Measurements from ENCODE around the gene OPRD1. TPM values are rescaled to one million over a fixed set of nuclear protein-coding genes. Genes with fewer than 3 reads are reported as not detected.
"Not testable (repeated sequence)": the region's sequence is repeated elsewhere in the genome, so short reads cannot be mapped to it uniquely, and the experiment has no call there.

OPRD1 gene
- total RNA-seq, 1 experiment from 2014 or later = not detected

DNA sequence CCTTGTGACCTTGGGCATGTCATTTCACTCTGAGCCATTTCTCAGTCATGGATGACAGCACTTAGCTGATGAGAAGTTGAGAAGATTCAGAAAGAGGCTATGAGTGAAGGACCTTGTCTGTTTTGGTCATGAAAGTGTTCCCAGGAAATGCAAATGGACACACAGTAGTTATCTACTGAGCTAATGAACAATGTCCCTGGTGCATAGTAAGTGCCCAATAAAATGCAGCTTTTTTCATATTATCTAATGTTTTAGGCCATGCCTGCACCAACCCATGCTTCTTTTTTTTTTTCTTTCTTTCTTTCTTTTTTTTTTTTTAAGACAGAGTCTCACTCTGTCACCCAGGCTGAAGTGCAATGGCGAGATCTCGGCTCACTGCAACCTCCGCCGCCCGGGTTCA lies 58.0 kb downstream of the OPRD1 start:
- BruUV-seq (replicated peaks) = no TSS peak
- TF ChIP-seq, protein P1, sequence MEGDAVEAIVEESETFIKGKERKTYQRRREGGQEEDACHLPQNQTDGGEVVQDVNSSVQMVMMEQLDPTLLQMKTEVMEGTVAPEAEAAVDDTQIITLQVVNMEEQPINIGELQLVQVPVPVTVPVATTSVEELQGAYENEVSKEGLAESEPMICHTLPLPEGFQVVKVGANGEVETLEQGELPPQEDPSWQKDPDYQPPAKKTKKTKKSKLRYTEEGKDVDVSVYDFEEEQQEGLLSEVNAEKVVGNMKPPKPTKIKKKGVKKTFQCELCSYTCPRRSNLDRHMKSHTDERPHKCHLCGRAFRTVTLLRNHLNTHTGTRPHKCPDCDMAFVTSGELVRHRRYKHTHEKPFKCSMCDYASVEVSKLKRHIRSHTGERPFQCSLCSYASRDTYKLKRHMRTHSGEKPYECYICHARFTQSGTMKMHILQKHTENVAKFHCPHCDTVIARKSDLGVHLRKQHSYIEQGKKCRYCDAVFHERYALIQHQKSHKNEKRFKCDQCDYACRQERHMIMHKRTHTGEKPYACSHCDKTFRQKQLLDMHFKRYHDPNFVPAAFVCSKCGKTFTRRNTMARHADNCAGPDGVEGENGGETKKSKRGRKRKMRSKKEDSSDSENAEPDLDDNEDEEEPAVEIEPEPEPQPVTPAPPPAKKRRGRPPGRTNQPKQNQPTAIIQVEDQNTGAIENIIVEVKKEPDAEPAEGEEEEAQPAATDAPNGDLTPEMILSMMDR (conservative IDR thresholded peaks at IDR 0.05) = no peak
- TF ChIP-seq EZH2 (IDR thresholded peaks at IDR 0.05; ENCODE audit: low read depth) = no peak
- Histone ChIP-seq H3K27ac (no peak overlapping the region), H4K20me1 (ENCODE audit: insufficient read depth) (no peaks in the 10 kb centered on the region), H3K36me3 (ENCODE audit: low read depth) (no peaks in the 10 kb centered on the region), H3K9me3 (ENCODE audit: insufficient read depth, low read depth) (no peaks in the 10 kb centered on the region), H3K4me3 (no peak overlapping the region), H3K9me2 (ENCODE audit: insufficient read depth) (no peaks in the 10 kb centered on the region), H3F3A (ENCODE audit: insufficient read depth, low read depth) (no peaks in the 10 kb centered on the region), H3K27me3 (ENCODE audit: insufficient read depth, low read depth) (peaks cover 23% of the 10 kb centered on the region; the same call in 1 of the 2 replicates), H3K4me1 (replicated peaks; ENCODE audit: insufficient read depth) (no peaks in the 10 kb centered on the region), H2AFZ (no peak overlapping the region), H3K79me2 (ENCODE audit: low read depth) (no peaks in the 10 kb centered on the region), H3K4me2 (no peak overlapping the region)
- intact Hi-C loops (cut with micrococcal nuclease; ENCODE audit: unreplicated experiment) = loop anchor here (10.0 kb wide), 1 partner anchor 515 kb away; no protein-coding TSS in a partner anchor
- CTCF ChIA-PET = no interaction called here
- DNase-seq = no peak
- POLR2A ChIA-PET (ENCODE audit: unreplicated experiment) = no interaction called here

DNA sequence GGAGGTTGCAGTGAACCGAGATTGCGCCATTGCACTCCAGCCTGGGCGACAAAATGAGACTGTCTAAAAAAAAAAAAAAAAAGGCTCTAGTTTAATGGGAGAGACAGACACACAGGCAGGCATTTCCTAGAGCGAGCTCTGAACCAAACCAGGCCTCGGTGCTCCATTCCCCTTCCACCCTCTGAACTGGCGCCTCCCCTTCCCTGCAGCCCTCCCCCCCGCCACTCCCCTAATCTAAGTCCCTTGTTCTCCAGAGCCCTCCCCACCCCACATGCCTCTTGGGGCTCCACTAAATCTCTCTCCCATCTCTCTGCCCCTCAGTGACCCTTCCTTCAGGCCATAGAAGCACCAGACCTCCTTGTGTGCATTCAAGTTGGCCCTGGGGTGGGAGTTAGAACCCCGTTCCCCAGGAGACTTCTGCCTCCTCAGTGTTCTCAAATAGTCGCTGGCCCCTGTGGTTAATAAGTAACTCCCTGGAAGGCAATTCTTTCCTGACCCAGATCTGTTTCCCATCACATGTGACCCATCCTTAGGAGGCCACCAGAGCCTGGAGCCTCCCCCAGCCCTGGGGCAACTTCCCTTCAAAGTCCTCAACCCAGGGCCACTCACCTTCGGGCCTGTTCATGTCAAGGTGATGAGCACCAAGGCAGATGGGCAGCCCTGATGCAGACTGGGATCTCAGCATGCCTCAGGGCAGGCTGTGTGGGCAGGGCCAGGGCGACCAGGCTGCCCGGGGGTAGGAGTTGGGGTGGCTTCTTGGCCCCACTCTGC lies 59.8 kb downstream of the OPRD1 start:
- Histone ChIP-seq H3K36me3 (ENCODE audit: low read depth) (no peaks in the 10 kb centered on the region), H3K4me2 (no peak overlapping the region), H3K4me3 (no peak overlapping the region), H3F3A (ENCODE audit: insufficient read depth, low read depth) (no peaks in the 10 kb centered on the region), H4K20me1 (ENCODE audit: insufficient read depth) (no peaks in the 10 kb centered on the region), H3K27ac (no peak overlapping the region), H3K9me3 (ENCODE audit: insufficient read depth, low read depth) (no peaks in the 10 kb centered on the region), H3K79me2 (ENCODE audit: low read depth) (no peaks in the 10 kb centered on the region), H2AFZ (no peak overlapping the region), H3K9me2 (ENCODE audit: insufficient read depth) (no peaks in the 10 kb centered on the region), H3K27me3 (ENCODE audit: insufficient read depth, low read depth) (peaks cover 4% of the 10 kb centered on the region; the same call in 1 of the 2 replicates), H3K4me1 (replicated peaks; ENCODE audit: insufficient read depth) (no peaks in the 10 kb centered on the region)
- no peak for DNase-seq
- intact Hi-C loops (cut with micrococcal nuclease; ENCODE audit: unreplicated experiment) = loop anchor here (10.0 kb wide), 1 partner anchor 517 kb away; no protein-coding TSS in a partner anchor
- CTCF ChIA-PET = interaction anchor here (0.5 kb wide), 1 partner anchor 35 kb away, joined by 6 read pairs; no protein-coding TSS in a partner anchor
- BruUV-seq (replicated peaks) = no TSS peak
- POLR2A ChIA-PET (ENCODE audit: unreplicated experiment) = no interaction called here
- TF ChIP-seq EZH2 (IDR thresholded peaks at IDR 0.05; ENCODE audit: low read depth) = no peak
- TF ChIP-seq, protein P1 (conservative IDR thresholded peaks at IDR 0.05) = no peak

DNA sequence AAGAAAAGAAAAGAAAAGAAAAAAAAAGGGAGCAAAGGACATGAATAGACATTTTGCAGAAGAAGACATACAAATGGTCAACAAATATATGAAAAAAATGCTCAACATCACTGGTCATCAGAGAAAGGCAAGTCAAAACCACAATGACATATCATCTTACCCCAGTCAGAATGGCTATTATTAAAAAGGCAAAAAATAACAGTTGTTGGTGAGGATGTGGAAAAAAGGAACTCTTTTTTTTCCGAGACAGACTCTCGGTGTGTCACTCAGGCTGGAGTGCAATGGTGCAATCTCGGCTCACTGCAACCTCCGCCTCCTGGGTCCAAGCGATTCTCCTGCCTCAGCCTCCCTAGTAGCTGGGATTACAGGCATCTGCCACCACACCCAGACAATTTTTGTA lies 63.2 kb downstream of the OPRD1 start:
- BruUV-seq (replicated peaks); H2AFZ ChIP-seq; H3K9me3 ChIP-seq (ENCODE audit: insufficient read depth, low read depth); H3K27ac ChIP-seq; H3K4me3 ChIP-seq; H3F3A ChIP-seq (ENCODE audit: insufficient read depth, low read depth); H3K27me3 ChIP-seq (ENCODE audit: insufficient read depth, low read depth); H3K79me2 ChIP-seq (ENCODE audit: low read depth); H3K4me1 ChIP-seq (replicated peaks; ENCODE audit: insufficient read depth); H3K9me2 ChIP-seq (ENCODE audit: insufficient read depth); H3K36me3 ChIP-seq (ENCODE audit: low read depth); H3K4me2 ChIP-seq; H4K20me1 ChIP-seq (ENCODE audit: insufficient read depth); DNase-seq; POLR2A ChIA-PET (ENCODE audit: unreplicated experiment): not testable (repeated sequence)
- intact Hi-C loops (cut with micrococcal nuclease; ENCODE audit: unreplicated experiment) = loop anchor here (5.0 to 10.0 kb wide), 3 partner anchors 233 to 520 kb away; partner anchors contain the start of gene TAF12
- CTCF ChIA-PET = interaction anchor here (0.6 to 0.7 kb wide), 2 partner anchors 9 to 91 kb away, joined by 3 to 4 read pairs; no protein-coding TSS in a partner anchor
